Peyer's patch (tissue), 4 donors: ENCODE data around the gene COL6A1. TPM values are rescaled to one million over a fixed set of nuclear protein-coding genes. Genes with fewer than 3 reads are reported as not detected.

ENCODE experiments used
- DNase-seq, 3 donors: peaks; one replicate each; pipeline ENCODE4 v3.0.0-alpha.2; 2017 to 2019
- H3K27ac ChIP-seq, 4 donors: fragments of 200-600 bp; sonication (generic); one replicate each; pipeline ENCODE4 v1.5.1; 2016 to 2019
- H3K27me3 ChIP-seq, 2 donors: fragments of 200-600 bp; sonication (generic); one replicate each; pipeline ENCODE4 v1.5.1; 2019
- H3K36me3 ChIP-seq, 3 donors: fragments of 200-600 bp; sonication (generic); one replicate each; pipeline ENCODE4 v1.5.1; 2016 to 2019
- H3K4me1 ChIP-seq, 4 donors: fragments of 200-600 bp; sonication (generic); one replicate each; pipeline ENCODE4 v1.5.1; 2016 to 2019
- H3K4me3 ChIP-seq, 4 donors: fragments of 200-600 bp; sonication (generic); 1 replicate in 3 of 4; 2 replicates in 1 of 4; pipeline ENCODE4 v1.5.1; 2016 to 2019; ENCODE audit warnings: mild to moderate bottlenecking in 1 of 4
- H3K9me3 ChIP-seq, 4 donors: fragments of 200-600 bp; sonication (generic); one replicate each; pipeline ENCODE4 v1.5.1; 2016 to 2019; ENCODE audit warnings: mild to moderate bottlenecking in 1 of 4
- CTCF ChIP-seq, 6 experiments: fragments of 450-650 bp in 4 of 6; fragments of 200-600 bp in 2 of 6; sonication (generic) in 1 of 6; IDR thresholded peaks; one replicate each; pipeline ENCODE4 v1.5.1; 2017 to 2019; ENCODE audit warnings: antibody characterized with exemption in 6 of 6, mild to moderate bottlenecking in 3 of 6, moderate library complexity in 1 of 6
- POLR2A ChIP-seq, 2 donors: fragments of 450-650 bp; IDR thresholded peaks; one replicate each; pipeline ENCODE4 v1.5.1; 2017; ENCODE audit warnings: antibody characterized with exemption in 2 of 2, mild to moderate bottlenecking in 2 of 2, moderate library complexity in 2 of 2
- total RNA-seq, 4 donors: library from RNA; depleted of rRNA; stranded (reverse); fragments of >200 nt; gene quantifications; one replicate each; pipeline ENCODE4 v1.1.0, GENCODE V29; 2016

COL6A1 gene
- total RNA-seq, 4 donors from 2014 or later: 37.7 to 458 (median 161) TPM

- H3K4me3 ChIP-seq: no peak overlapping the region
- no peaks in the 10 kb centered on the region for H3K36me3 ChIP-seq
- TF ChIP-seq POLR2A (IDR thresholded peaks at IDR 0.05): no peak
- TF ChIP-seq CTCF (IDR thresholded peaks at IDR 0.05): no peak
- H3K9me3 ChIP-seq: no peaks in the 10 kb centered on the region
- no peaks in the 10 kb centered on the region for H3K27me3 ChIP-seq
- no peak overlapping the region for H3K27ac ChIP-seq
- no peak for DNase-seq
- no peaks in the 10 kb centered on the region for H3K4me1 ChIP-seq
These were observed 37.7 kb upstream of the COL6A1 start for GRCh38 chr21:45943630-45944540.

GRCh38 chr21:45944601-45945000, 37.0 kb upstream of the COL6A1 start:
- DNase-seq: peak in 1 of 3 donors; percentile 45
- Histone ChIP-seq H3K4me1 (no peaks in the 10 kb centered on the region), H3K4me3 (no peak overlapping the region), H3K9me3 (no peaks in the 10 kb centered on the region), H3K27me3 (no peaks in the 10 kb centered on the region), H3K36me3 (no peaks in the 10 kb centered on the region), H3K27ac (no peak overlapping the region)
- TF ChIP-seq CTCF (IDR thresholded peaks at IDR 0.05) (no peak), POLR2A (IDR thresholded peaks at IDR 0.05) (no peak)

GRCh38 chr21:45945066-45945867, 36.3 kb upstream of the COL6A1 start:
- DNase-seq: peak in 1 of 3 donors; percentile 39
- Histone ChIP-seq H3K4me1 (no peaks in the 10 kb centered on the region), H3K4me3 (no peak overlapping the region), H3K9me3 (no peaks in the 10 kb centered on the region), H3K36me3 (no peaks in the 10 kb centered on the region), H3K27me3 (no peaks in the 10 kb centered on the region), H3K27ac (no peak overlapping the region)
- TF ChIP-seq CTCF (IDR thresholded peaks at IDR 0.05) (no peak), POLR2A (IDR thresholded peaks at IDR 0.05) (no peak)

GRCh38 chr21:45945868-45946210, 35.7 kb upstream of the COL6A1 start:
- no peaks in the 10 kb centered on the region for H3K4me1 ChIP-seq

GRCh38 chr21:45947296-45947695, 34.3 kb upstream of the COL6A1 start:
- no peak overlapping the region for H3K4me3 ChIP-seq
- no peaks in the 10 kb centered on the region for H3K4me1 ChIP-seq
- no peaks in the 10 kb centered on the region for H3K9me3 ChIP-seq
- H3K36me3 ChIP-seq: no peaks in the 10 kb centered on the region
- no peak for DNase-seq
- no peaks in the 10 kb centered on the region for H3K27me3 ChIP-seq
- H3K27ac ChIP-seq: no peak overlapping the region
- no peak for TF ChIP-seq CTCF (IDR thresholded peaks at IDR 0.05)
- TF ChIP-seq POLR2A (IDR thresholded peaks at IDR 0.05): no peak

More at GRCh38 chr21:45945868-45946210, 35.7 kb upstream of the COL6A1 start:
- Histone ChIP-seq H3K27me3 (no peaks in the 10 kb centered on the region), H3K27ac (no peak overlapping the region), H3K36me3 (no peaks in the 10 kb centered on the region), H3K9me3 (no peaks in the 10 kb centered on the region), H3K4me3 (no peak overlapping the region)
- TF ChIP-seq POLR2A (IDR thresholded peaks at IDR 0.05) (no peak), CTCF (IDR thresholded peaks at IDR 0.05) (no peak)
- DNase-seq: peak in 1 of 3 donors; percentile 41
